ENCODE measurements around the gene MYL7.
"Not testable (repeated sequence)": the region's sequence is repeated elsewhere in the genome, so short reads cannot be mapped to it uniquely, and the experiment has no call there.

MYL7 gene

GRCh38 chr7:44128721-44129582, 12.2 kb downstream of the MYL7 start:
- Histone ChIP-seq H3K36me3 (ENCODE audit: control insufficient read depth, insufficient read depth, low read length) (no peaks in the 10 kb centered on the region), H3K4me3 (ENCODE audit: low read length) (no peak overlapping the region), H3K27me3 (ENCODE audit: control insufficient read depth, insufficient read depth, low read length) (peaks cover 4% of the 10 kb centered on the region), H3K27ac (ENCODE audit: low read length) (no peak overlapping the region), H3K4me1 (ENCODE audit: control insufficient read depth, insufficient read depth, low read length) (no peaks in the 10 kb centered on the region), H3K9me3 (ENCODE audit: control insufficient read depth, insufficient read depth, low read length) (no peaks in the 10 kb centered on the region)
- DNase-seq (ENCODE audit: low read depth, low spot score), result no peak
- WGBS (ENCODE audit: insufficient coverage, insufficient read length), result no CpG with 5 or more reads among the region's 6 CpGs

GRCh38 chr7:44127161-44127560, 14.0 kb downstream of the MYL7 start:
- Histone ChIP-seq H3K4me1 (ENCODE audit: control insufficient read depth, insufficient read depth, low read length) (no peaks in the 10 kb centered on the region), H3K27me3 (ENCODE audit: control insufficient read depth, insufficient read depth, low read length) (peaks cover 4% of the 10 kb centered on the region), H3K27ac (ENCODE audit: low read length) (no peak overlapping the region), H3K4me3 (ENCODE audit: low read length) (no peak overlapping the region), H3K9me3 (ENCODE audit: control insufficient read depth, insufficient read depth, low read length) (no peaks in the 10 kb centered on the region), H3K36me3 (ENCODE audit: control insufficient read depth, insufficient read depth, low read length) (no peaks in the 10 kb centered on the region)
- DNase-seq (ENCODE audit: low read depth, low spot score), result no peak

GRCh38 chr7:44126574-44126973, 14.6 kb downstream of the MYL7 start:
- DNase-seq (ENCODE audit: low read depth, low spot score); H3K27ac ChIP-seq (ENCODE audit: low read length); H3K27me3 ChIP-seq (ENCODE audit: control insufficient read depth, insufficient read depth, low read length); H3K36me3 ChIP-seq (ENCODE audit: control insufficient read depth, insufficient read depth, low read length); H3K4me1 ChIP-seq (ENCODE audit: control insufficient read depth, insufficient read depth, low read length); H3K4me3 ChIP-seq (ENCODE audit: low read length); H3K9me3 ChIP-seq (ENCODE audit: control insufficient read depth, insufficient read depth, low read length): not testable (repeated sequence)
- WGBS (ENCODE audit: insufficient coverage, insufficient read length), result no CpG with 5 or more reads among the region's 4 CpGs

- DNase-seq (ENCODE audit: low read depth, low spot score), result no peak
- WGBS (ENCODE audit: insufficient coverage, insufficient read length), result no CpG with 5 or more reads among the region's 6 CpGs
- H3K9me3 ChIP-seq (ENCODE audit: control insufficient read depth, insufficient read depth, low read length), result no peaks in the 10 kb centered on the region
Measured at GRCh38 chr7:44124822-44125202, 16.3 kb downstream of the MYL7 start.

GRCh38 chr7:44123190-44124003, 17.7 kb downstream of the MYL7 start, which contains the start of gene POLD2:
POLD2 (minus strand) TSS chr7:44123548; CDS start chr7:44122053, 1,495 bp downstream.
- Histone ChIP-seq H3K4me3 (ENCODE audit: low read length) (peak within 1 kb of the TSS; percentile 88), H3K4me1 (ENCODE audit: control insufficient read depth, insufficient read depth, low read length) (no peaks in the 10 kb centered on the region; the same call in 1 of the 2 replicates), H3K36me3 (ENCODE audit: control insufficient read depth, insufficient read depth, low read length) (peaks cover 2% of the 10 kb centered on the region; the same call in 1 of the 2 replicates), H3K9me3 (ENCODE audit: control insufficient read depth, insufficient read depth, low read length) (no peaks in the 10 kb centered on the region), H3K27ac (ENCODE audit: low read length) (no peak within 1 kb of the TSS), H3K27me3 (ENCODE audit: control insufficient read depth, insufficient read depth, low read length) (no peaks in the 10 kb centered on the region; the same call in none of the 2 replicates)
- peak; percentile 79 for DNase-seq (ENCODE audit: low read depth, low spot score)
- no CpG with 5 or more reads among the region's 86 CpGs for WGBS (ENCODE audit: insufficient coverage, insufficient read length)

More at GRCh38 chr7:44124822-44125202, 16.3 kb downstream of the MYL7 start:
- Histone ChIP-seq H3K27ac (ENCODE audit: low read length) (no peak overlapping the region), H3K4me1 (ENCODE audit: control insufficient read depth, insufficient read depth, low read length) (no peaks in the 10 kb centered on the region; the same call in 1 of the 2 replicates), H3K27me3 (ENCODE audit: control insufficient read depth, insufficient read depth, low read length) (no peaks in the 10 kb centered on the region; the same call in none of the 2 replicates), H3K36me3 (ENCODE audit: control insufficient read depth, insufficient read depth, low read length) (no peaks in the 10 kb centered on the region; the same call in 1 of the 2 replicates), H3K4me3 (ENCODE audit: low read length) (no peak overlapping the region)

- H3K4me1 ChIP-seq (ENCODE audit: control insufficient read depth, insufficient read depth, low read length), result no peaks in the 10 kb centered on the region; the same call in 1 of the 2 replicates
- peak overlapping the region; percentile 88; the same call in 1 of the 2 replicates for H3K4me3 ChIP-seq (ENCODE audit: low read length)
- H3K27ac ChIP-seq (ENCODE audit: low read length), result no peak overlapping the region
- WGBS (ENCODE audit: insufficient coverage, insufficient read length), result no CpG with 5 or more reads among the region's 1 CpG
- no peaks in the 10 kb centered on the region; the same call in 1 of the 2 replicates for H3K27me3 ChIP-seq (ENCODE audit: control insufficient read depth, insufficient read depth, low read length)
- peaks cover 10% of the 10 kb centered on the region; the same call in 1 of the 2 replicates for H3K36me3 ChIP-seq (ENCODE audit: control insufficient read depth, insufficient read depth, low read length)
- H3K9me3 ChIP-seq (ENCODE audit: control insufficient read depth, insufficient read depth, low read length), result no peaks in the 10 kb centered on the region
- DNase-seq (ENCODE audit: low read depth, low spot score), result no peak
Measured at GRCh38 chr7:44122529-44122928, 18.6 kb downstream of the MYL7 start.

- H3K36me3 ChIP-seq (ENCODE audit: control insufficient read depth, insufficient read depth, low read length), result peaks cover 17% of the 10 kb centered on the region
- no peak overlapping the region for H3K27ac ChIP-seq (ENCODE audit: low read length)
- no peaks in the 10 kb centered on the region for H3K9me3 ChIP-seq (ENCODE audit: control insufficient read depth, insufficient read depth, low read length)
- DNase-seq (ENCODE audit: low read depth, low spot score), result no peak
- no CpG with 5 or more reads among the region's 12 CpGs for WGBS (ENCODE audit: insufficient coverage, insufficient read length)
- no peak overlapping the region for H3K4me3 ChIP-seq (ENCODE audit: low read length)
- H3K4me1 ChIP-seq (ENCODE audit: control insufficient read depth, insufficient read depth, low read length), result no peaks in the 10 kb centered on the region; the same call in 1 of the 2 replicates
- no peaks in the 10 kb centered on the region; the same call in 1 of the 2 replicates for H3K27me3 ChIP-seq (ENCODE audit: control insufficient read depth, insufficient read depth, low read length)
Measured at GRCh38 chr7:44121761-44122420, 19.2 kb downstream of the MYL7 start.

- no CpG with 5 or more reads among the region's 6 CpGs for WGBS (ENCODE audit: insufficient coverage, insufficient read length)
- Histone ChIP-seq H3K4me1 (ENCODE audit: control insufficient read depth, insufficient read depth, low read length) (no peaks in the 10 kb centered on the region; the same call in 1 of the 2 replicates), H3K36me3 (ENCODE audit: control insufficient read depth, insufficient read depth, low read length) (peaks cover 31% of the 10 kb centered on the region), H3K27ac (ENCODE audit: low read length) (no peak overlapping the region), H3K4me3 (ENCODE audit: low read length) (no peak overlapping the region), H3K27me3 (ENCODE audit: control insufficient read depth, insufficient read depth, low read length) (no peaks in the 10 kb centered on the region; the same call in 1 of the 2 replicates), H3K9me3 (ENCODE audit: control insufficient read depth, insufficient read depth, low read length) (no peaks in the 10 kb centered on the region)
- DNase-seq (ENCODE audit: low read depth, low spot score), result no peak
Measured at GRCh38 chr7:44120395-44120794, 20.7 kb downstream of the MYL7 start.

- Histone ChIP-seq H3K27me3 (ENCODE audit: control insufficient read depth, insufficient read depth, low read length) (no peaks in the 10 kb centered on the region; the same call in 1 of the 2 replicates), H3K4me3 (ENCODE audit: low read length) (no peak overlapping the region), H3K27ac (ENCODE audit: low read length) (no peak overlapping the region), H3K4me1 (ENCODE audit: control insufficient read depth, insufficient read depth, low read length) (no peaks in the 10 kb centered on the region; the same call in 1 of the 2 replicates), H3K9me3 (ENCODE audit: control insufficient read depth, insufficient read depth, low read length) (no peaks in the 10 kb centered on the region), H3K36me3 (ENCODE audit: control insufficient read depth, insufficient read depth, low read length) (peaks cover 35% of the 10 kb centered on the region)
- WGBS (ENCODE audit: insufficient coverage, insufficient read length), result no CpG with 5 or more reads among the region's 8 CpGs
- DNase-seq (ENCODE audit: low read depth, low spot score), result no peak
Measured at GRCh38 chr7:44119829-44120380, 21.2 kb downstream of the MYL7 start.

Measured in iPS DF 6.9 (cell line).